K562 (cell line): ENCODE results near the gene STK24. TPM values are rescaled to one million over a fixed set of nuclear protein-coding genes. Genes with fewer than 3 reads are reported as not detected.
"Not testable (repeated sequence)": the region's sequence is repeated elsewhere in the genome, so short reads cannot be mapped to it uniquely, and the experiment has no call there.

ENCODE experiments used
- ATAC-seq: fragments of 200-7000 bp; cut with Tn5 transposase; 3 replicates; pipeline ENCODE4 v1.9.1; 2020; ENCODE audit warnings: moderate library complexity
- BruUV-seq: library from RNA; stranded (reverse); fragments of 400-500 nt; replicated peaks from 2 replicates; lab custom pipeline; 2021; lab: Mats Ljungman, UMichigan
- CTCF ChIA-PET: fragments of 300-600 bp; formaldehyde crosslinking; extraction: SDS; loops from one replicate; lab custom pipeline; 2021; ENCODE audit warnings: low intra/inter-chr PET ratio; lab: Yijun Ruan, JAX
- POLR2A ChIA-PET: fragments of 300-600, 350-650 bp; sonication (Branson Sonifier 250); formaldehyde crosslinking; extraction: SDS; loops from one replicate; lab custom pipeline; 2021; ENCODE audit warnings: antibody characterized with exemption, inconsistent platforms; lab: Yijun Ruan, JAX
- DNase-seq, 4 experiments: peaks; one replicate each; pipeline versions ENCODE4 v3.0.0 to v3.0.0-alpha.2; 2011 to 2018; ENCODE audit warnings: low spot score in 3 of 4, mixed read lengths in 3 of 4; ENCODE audit errors: extremely low read depth in 1 of 4
- FAIRE-seq: peaks from 2 replicates; lab custom pipeline; 2011; peaks lifted over from hg19 to GRCh38; lab: Jason Lieb, UNC
- H2AFZ ChIP-seq: 2 replicates; pipeline ENCODE4 v1.6.0; 2011; ENCODE audit warnings: low read depth, low read length, control low read depth, inconsistent platforms
- H3K27ac ChIP-seq: fragments of 200-600 bp; 3 replicates; pipeline ENCODE4 v1.8.0; 2011; ENCODE audit warnings: low read depth, mild to moderate bottlenecking, control low read depth, inconsistent platforms, low read length, moderate library complexity, mixed read lengths; ENCODE audit errors: extremely low read depth
- H3K27me3 ChIP-seq, 2 experiments: fragments of 300-600 bp in 1 of 2; 2 replicates in 1 of 2; 3 replicates in 1 of 2; pipeline versions ENCODE4 v1.6.0 to v1.8.0; 2011; ENCODE audit warnings: inconsistent platforms in 2 of 2, low read length in 2 of 2, mild to moderate bottlenecking in 1 of 2, mixed read lengths in 1 of 2, moderate library complexity in 1 of 2; ENCODE audit not compliant: control insufficient read depth in 2 of 2, insufficient read depth in 2 of 2
- H3K36me3 ChIP-seq: fragments of 300-600 bp; 3 replicates; pipeline ENCODE4 v1.8.0; 2011; ENCODE audit warnings: mild to moderate bottlenecking, low read length, inconsistent platforms; ENCODE audit not compliant: control insufficient read depth, insufficient read depth
- H3K4me1 ChIP-seq, 2 experiments: fragments of 200-600 bp in 1 of 2; replicated peaks in 1 of 2; 2 replicates in 1 of 2; 3 replicates in 1 of 2; pipeline versions ENCODE4 v1.5.1 to v1.8.0; 2011; ENCODE audit warnings: inconsistent platforms in 2 of 2, low read length in 2 of 2, mild to moderate bottlenecking in 1 of 2, mixed read lengths in 1 of 2, moderate library complexity in 1 of 2; ENCODE audit not compliant: control insufficient read depth in 2 of 2, insufficient read depth in 2 of 2
- H3K4me2 ChIP-seq: 2 replicates; pipeline ENCODE4 v1.6.1; 2011; ENCODE audit warnings: low read length, control low read depth, inconsistent platforms, mixed read lengths; ENCODE audit not compliant: insufficient read depth
- H3K4me3 ChIP-seq: fragments of 200-600 bp; sonication (generic), shearing (Covaris generic); 2 replicates; pipeline ENCODE4 v1.5.1; 2016; ENCODE audit warnings: control low read depth, inconsistent platforms
- H3K79me2 ChIP-seq: fragments of 200-600 bp; 3 replicates; pipeline ENCODE4 v1.8.0; 2011; ENCODE audit warnings: low read length, inconsistent platforms; ENCODE audit not compliant: control insufficient read depth, insufficient read depth
- H3K9ac ChIP-seq, 2 experiments: 2 replicates each; pipeline versions ENCODE4 v1.6.0 to v1.6.1; 2011; ENCODE audit warnings: low read depth in 2 of 2, low read length in 2 of 2, control low read depth in 1 of 2, inconsistent platforms in 1 of 2, mild to moderate bottlenecking in 1 of 2, mixed read lengths in 1 of 2; ENCODE audit not compliant: insufficient read depth in 1 of 2
- H3K9me1 ChIP-seq: one replicate; pipeline ENCODE4 v1.6.0; 2011; ENCODE audit warnings: inconsistent platforms, mild to moderate bottlenecking, low read length, moderate library complexity; ENCODE audit not compliant: control insufficient read depth, insufficient read depth
- H3K9me3 ChIP-seq: replicated peaks from 2 replicates; pipeline ENCODE4 v1.5.1; 2011; ENCODE audit warnings: low read depth, low read length, inconsistent platforms; ENCODE audit not compliant: control insufficient read depth, insufficient read depth
- H4K20me1 ChIP-seq: replicated peaks from 2 replicates; pipeline ENCODE4 v1.6.1; 2011; ENCODE audit warnings: low read length, inconsistent platforms, mixed read lengths; ENCODE audit not compliant: control insufficient read depth, insufficient read depth
- ARID1B ChIP-seq: fragments of 450-650 bp; IDR thresholded peaks from 2 replicates; pipeline ENCODE4 v1.6.1; 2016; ENCODE audit warnings: antibody characterized with exemption, mild to moderate bottlenecking, inconsistent platforms
- NEUROD1 ChIP-seq: fragments of 150-350 bp; IDR thresholded peaks from 2 replicates; pipeline ENCODE4 v1.6.1; 2014; ENCODE audit warnings: borderline replicate concordance, low read length, low read depth; ENCODE audit not compliant: partially characterized antibody
- POLR3G ChIP-seq: IDR thresholded peaks from 2 replicates; pipeline ENCODE4 v1.6.1; 2011; ENCODE audit not compliant: insufficient read length, insufficient replicate concordance; ENCODE audit errors: extremely low read depth
- ZNF232 ChIP-seq: sonication (generic); formaldehyde crosslinking; IDR thresholded peaks from 2 replicates; pipeline ENCODE4 v1.8.0; 2022; ENCODE audit warnings: mild to moderate bottlenecking, missing genetic modification reagents
- WGBS: fragments of 100-300 bp; shearing (Covaris generic); methylation state at CpG from one replicate; pipeline ENCODE4 v1.1.6; 2016; ENCODE audit warnings: low coverage, mixed read lengths; ENCODE audit not compliant: insufficient coverage; ENCODE audit errors: missing lambda C conversion rate; 5-methylcytosine and 5-hydroxymethylcytosine counted together
- in situ Hi-C: fragments of 300-500 bp; cut with MboI; formaldehyde crosslinking; loops from 4 replicates; pipeline ENCODE4 v1.15.0; 2018; ENCODE audit warnings: inconsistent platforms, mixed read lengths
- intact Hi-C: fragments of 100-400 bp; cut with micrococcal nuclease; formaldehyde crosslinking; loops from 2 replicates; pipeline ENCODE4 v1.14.2; 2022
- polyA plus RNA-seq, 8 experiments: library from polyadenylated mRNA; depleted of rRNA in 4 of 8; stranded (reverse) in 5 of 8; unstranded in 3 of 8; fragments of >200 nt; fragmentation: Nextera tagmentation in 2 of 8; fragmentation: Illumina TruSeq in 1 of 8; extraction: Ambion mirVana in 2 of 8; extraction: Trizol in 1 of 8; gene quantifications; 2 replicates each; pipeline versions ENCODE4 v1.2.1 to v1.2.3, GENCODE V29; 2011 to 2014; ENCODE audit warnings: inconsistent platforms in 1 of 8, missing spikeins in 1 of 8
- total RNA-seq, 7 experiments: library from RNA; depleted of rRNA in 6 of 7; stranded (reverse); fragments of >200 nt in 6 of 7; fragmentation: Illumina TruSeq in 2 of 7; extraction: Trizol in 2 of 7; gene quantifications; 2 replicates each; pipeline versions ENCODE4 v1.2.1 to v1.2.3, GENCODE V29; 2011 to 2021; ENCODE audit warnings: low replicate concordance in 1 of 7
- TF ChIP-seq, protein P1 (sequence below): fragments of 450-650 bp; formaldehyde crosslinking; conservative IDR thresholded peaks from 2 replicates; pipeline ENCODE4 v1.4.0; 2022; ENCODE audit warnings: mild to moderate bottlenecking, missing genetic modification characterization

Gene STK24
- total and polyA plus RNA-seq, 9 of the 15 experiments (the other 6 are each of a cell fraction or from before 2014, with no cell fraction given) = 3.8 to 78.4 (median 28.2) TPM

- TF ChIP-seq ARID1B = no peak
- no peak for TF ChIP-seq POLR3G
- no peak for TF ChIP-seq ZNF232 (CRISPR knock-in tag)
- TF ChIP-seq, protein P1, sequence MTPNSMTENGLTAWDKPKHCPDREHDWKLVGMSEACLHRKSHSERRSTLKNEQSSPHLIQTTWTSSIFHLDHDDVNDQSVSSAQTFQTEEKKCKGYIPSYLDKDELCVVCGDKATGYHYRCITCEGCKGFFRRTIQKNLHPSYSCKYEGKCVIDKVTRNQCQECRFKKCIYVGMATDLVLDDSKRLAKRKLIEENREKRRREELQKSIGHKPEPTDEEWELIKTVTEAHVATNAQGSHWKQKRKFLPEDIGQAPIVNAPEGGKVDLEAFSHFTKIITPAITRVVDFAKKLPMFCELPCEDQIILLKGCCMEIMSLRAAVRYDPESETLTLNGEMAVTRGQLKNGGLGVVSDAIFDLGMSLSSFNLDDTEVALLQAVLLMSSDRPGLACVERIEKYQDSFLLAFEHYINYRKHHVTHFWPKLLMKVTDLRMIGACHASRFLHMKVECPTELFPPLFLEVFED (CRISPR knock-in tag) = no peak
- TF ChIP-seq NEUROD1 = no peak
- TF ChIP-seq, all 486 proteins: peak for 0
These were observed 163.1 kb downstream of the STK24 start (continued) for GRCh38 chr13:98413796-98414195.

DNA sequence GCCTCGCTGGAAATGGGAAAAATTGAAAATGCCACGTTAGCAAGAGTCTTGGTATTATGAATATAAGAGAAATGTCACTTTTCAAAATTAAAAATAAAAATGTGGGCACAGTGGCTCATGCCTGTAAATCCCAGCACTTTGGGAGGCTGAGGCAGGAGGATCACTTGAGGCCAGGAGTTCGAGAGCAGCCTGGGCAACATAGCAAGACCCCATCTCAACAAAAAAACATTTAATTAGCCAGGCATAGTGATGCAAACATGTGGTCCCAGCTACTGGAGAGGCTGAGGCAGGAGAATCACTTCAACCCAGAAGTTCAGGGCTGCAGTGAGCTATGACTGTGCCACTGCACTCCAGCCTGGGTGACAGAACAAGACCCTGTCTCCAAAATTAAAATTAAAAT lies 163.6 kb downstream of the STK24 start:
- 0% methylated on average over 3 of the region's 3 CpGs for WGBS

More for the DNA sequence above, 163.6 kb downstream of the STK24 start:
- H4K20me1 ChIP-seq, H3K4me3 ChIP-seq, H3K9me1 ChIP-seq, in situ Hi-C loops, H2AFZ ChIP-seq, H3K4me2 ChIP-seq, POLR2A ChIA-PET, H3K9ac ChIP-seq, intact Hi-C loops, ATAC-seq, H3K79me2 ChIP-seq, BruUV-seq, CTCF ChIA-PET, FAIRE-seq, H3K36me3 ChIP-seq, H3K4me1 ChIP-seq, H3K9me3 ChIP-seq, H3K27ac ChIP-seq, DNase-seq: not testable (repeated sequence)
- H3K27me3 ChIP-seq = peaks cover 21 to 72% of the 10 kb centered on the region in 2 experiments
